IMR-90 (cell line): ENCODE measurements around the gene ACOX3. TPM values are rescaled to one million over a fixed set of nuclear protein-coding genes. Genes with fewer than 3 reads are reported as not detected.

Experiments
- ATAC-seq: fragments of 200-7000 bp; cut with Tn5 transposase; 2 replicates; pipeline ENCODE4 v1.9.1; 2020; ENCODE audit warnings: low read depth, mild to moderate bottlenecking, moderate library complexity
- BruUV-seq: library from RNA; stranded (reverse); fragments of 400-500 nt; replicated peaks from 2 replicates; lab custom pipeline; 2021; lab: Mats Ljungman, UMichigan
- CTCF ChIA-PET: fragments of 300-600 bp; formaldehyde crosslinking; extraction: SDS; loops from one replicate; lab custom pipeline; 2021; ENCODE audit warnings: antibody characterized with exemption; lab: Yijun Ruan, JAX
- POLR2A ChIA-PET: fragments of 300-600 bp; sonication (Branson Sonifier 250); formaldehyde crosslinking; loops from one replicate; lab custom pipeline; 2022; ENCODE audit warnings: antibody characterized with exemption; ENCODE audit not compliant: unreplicated experiment; lab: Charles Lee
- DNase-seq: peaks from one replicate; pipeline ENCODE4 v3.0.0; 2013
- H2AFZ ChIP-seq: replicated peaks from 2 replicates; pipeline ENCODE3; 2013; ENCODE audit warnings: low read length, mild to moderate bottlenecking; ENCODE audit not compliant: poor library complexity
- H2AK5ac ChIP-seq: 2 replicates; pipeline ENCODE4 v1.6.1; 2013; ENCODE audit warnings: low read depth, low read length, inconsistent platforms
- H2AK9ac ChIP-seq: replicated peaks from 2 replicates; pipeline ENCODE3; 2013; ENCODE audit warnings: mild to moderate bottlenecking, low read depth, low read length, moderate library complexity; ENCODE audit not compliant: poor library complexity
- H2BK120ac ChIP-seq: 2 replicates; pipeline ENCODE4 v1.6.1; 2013; ENCODE audit warnings: low read depth, low read length, inconsistent platforms
- H2BK15ac ChIP-seq: 3 replicates; pipeline ENCODE4 v1.6.1; 2013; ENCODE audit warnings: low read depth, low read length, inconsistent platforms
- H2BK20ac ChIP-seq: 2 replicates; pipeline ENCODE4 v1.6.1; 2013; ENCODE audit warnings: low read depth, mild to moderate bottlenecking, inconsistent platforms, low read length, moderate library complexity
- H2BK5ac ChIP-seq: 2 replicates; pipeline ENCODE4 v1.6.1; 2013; ENCODE audit warnings: mild to moderate bottlenecking, low read depth, low read length, inconsistent platforms; ENCODE audit not compliant: poor library complexity, severe bottlenecking
- H3K14ac ChIP-seq: replicated peaks from 2 replicates; pipeline ENCODE4 v1.6.1; 2013; ENCODE audit warnings: low read depth, low read length, inconsistent platforms
- H3K18ac ChIP-seq: 2 replicates; pipeline ENCODE4 v1.6.1; 2013; ENCODE audit warnings: low read depth, low read length, control low read depth
- H3K23ac ChIP-seq: 2 replicates; pipeline ENCODE4 v1.6.1; 2013; ENCODE audit warnings: low read depth, low read length, inconsistent platforms
- H3K27ac ChIP-seq: 2 replicates; pipeline ENCODE4 v1.5.1; 2013; ENCODE audit warnings: mild to moderate bottlenecking, control low read depth, low read length; ENCODE audit not compliant: insufficient read depth
- H3K27me3 ChIP-seq: 2 replicates; pipeline ENCODE4 v1.6.1; 2013; ENCODE audit warnings: low read length; ENCODE audit not compliant: control insufficient read depth, insufficient read depth
- H3K36me3 ChIP-seq: 2 replicates; pipeline ENCODE4 v1.6.1; 2013; ENCODE audit warnings: low read length, mixed read lengths; ENCODE audit not compliant: control insufficient read depth, insufficient read depth
- H3K4ac ChIP-seq: 2 replicates; pipeline ENCODE4 v1.6.1; 2013; ENCODE audit warnings: low read depth, low read length, inconsistent platforms
- H3K4me1 ChIP-seq: 2 replicates; pipeline ENCODE4 v1.6.1; 2013; ENCODE audit warnings: low read length, mixed read lengths; ENCODE audit not compliant: control insufficient read depth, insufficient read depth
- H3K4me2 ChIP-seq: 2 replicates; pipeline ENCODE4 v1.6.1; 2013; ENCODE audit warnings: low read depth, mild to moderate bottlenecking, control low read depth, low read length, moderate library complexity
- H3K4me3 ChIP-seq: 2 replicates; pipeline ENCODE4 v1.5.1; 2013; ENCODE audit warnings: low read depth, mild to moderate bottlenecking, control low read depth, low read length, moderate library complexity; ENCODE audit not compliant: insufficient read depth
- H3K56ac ChIP-seq: 2 replicates; pipeline ENCODE4 v1.6.1; 2013; ENCODE audit warnings: low read length, inconsistent platforms; ENCODE audit not compliant: insufficient read depth; ENCODE audit errors: extremely low read depth
- H3K79me1 ChIP-seq, 2 experiments: 2 replicates each; pipeline ENCODE4 v1.6.1; 2013; ENCODE audit warnings: low read length in 2 of 2, inconsistent platforms in 1 of 2, low read depth in 1 of 2
- H3K9ac ChIP-seq: 2 replicates; pipeline ENCODE4 v1.6.1; 2013; ENCODE audit warnings: low read depth, low read length, control low read depth
- H3K9me1 ChIP-seq: 2 replicates; pipeline ENCODE4 v1.6.1; 2013; ENCODE audit warnings: low read length, inconsistent platforms; ENCODE audit not compliant: insufficient read depth
- H3K9me3 ChIP-seq: 2 replicates; pipeline ENCODE4 v1.6.1; 2013; ENCODE audit warnings: low read length; ENCODE audit not compliant: control insufficient read depth, insufficient read depth
- H4K20me1 ChIP-seq: 2 replicates; pipeline ENCODE4 v1.6.1; 2013; ENCODE audit warnings: low read length, inconsistent platforms; ENCODE audit not compliant: insufficient read depth
- H4K5ac ChIP-seq: 2 replicates; pipeline ENCODE4 v1.6.1; 2013; ENCODE audit warnings: mild to moderate bottlenecking, low read depth, low read length, control low read depth
- H4K8ac ChIP-seq, 2 experiments: 2 replicates each; pipeline ENCODE4 v1.6.1; 2013; ENCODE audit warnings: low read depth in 2 of 2, low read length in 2 of 2, control low read depth in 1 of 2, inconsistent platforms in 1 of 2
- H4K91ac ChIP-seq: 2 replicates; pipeline ENCODE4 v1.6.1; 2013; ENCODE audit warnings: low read depth, low read length, inconsistent platforms; ENCODE audit not compliant: insufficient read depth
- BHLHE40 ChIP-seq: fragments of 150-350 bp; IDR thresholded peaks from 2 replicates; pipeline ENCODE4 v1.6.1; 2016; ENCODE audit warnings: mild to moderate bottlenecking, low read depth, low read length
- CHD1 ChIP-seq: IDR thresholded peaks from 2 replicates; pipeline ENCODE4 v1.6.1; 2012; ENCODE audit warnings: low read depth, low read length, improper control_type of control experiment
- MAFK ChIP-seq: IDR thresholded peaks from 2 replicates; pipeline ENCODE4 v1.6.1; 2012; ENCODE audit warnings: low read depth, low read length, improper control_type of control experiment
- MXI1 ChIP-seq: IDR thresholded peaks from 2 replicates; pipeline ENCODE4 v1.6.1; 2012; ENCODE audit warnings: low read depth, mild to moderate bottlenecking, low read length, moderate library complexity, borderline replicate concordance
- NFE2L2 ChIP-seq: fragments of 150-350 bp; IDR thresholded peaks from 2 replicates; pipeline ENCODE4 v1.6.1; 2016; ENCODE audit warnings: low read depth, mild to moderate bottlenecking, low read length
- RAD21 ChIP-seq: IDR thresholded peaks from 2 replicates; pipeline ENCODE4 v1.6.1; 2012; ENCODE audit warnings: low read length, improper control_type of control experiment
- SMC3 ChIP-seq: fragments of 150-350 bp; IDR thresholded peaks from 2 replicates; pipeline ENCODE4 v1.6.1; 2016; ENCODE audit warnings: low read depth, mild to moderate bottlenecking, antibody characterized with exemption, low read length, moderate library complexity
- whole genome bisulfite sequencing, 2 experiments: methylation state at CpG; one replicate each; pipeline versions ENCODE4 v1.1.5 to v1.1.7; 2013; ENCODE audit warnings: missing lambda C conversion rate in 2 of 2; ENCODE audit not compliant: insufficient read length in 1 of 2; ENCODE audit errors: extremely low coverage in 2 of 2; 5-methylcytosine and 5-hydroxymethylcytosine counted together
- dilution Hi-C: fragments of 300-500 bp; cut with HindIII; formaldehyde crosslinking; loops from one replicate; pipeline ENCODE4 v1.14.3; 2018; ENCODE audit warnings: low sequenced_read_pairs; ENCODE audit not compliant: unreplicated experiment
- in situ Hi-C: fragments of 300-500 bp; cut with MboI; formaldehyde crosslinking; loops from 3 replicates; pipeline ENCODE4 v1.14.3; 2019; ENCODE audit warnings: low sequenced_read_pairs, inconsistent platforms, mixed read lengths
- intact Hi-C: fragments of 100-400 bp; cut with micrococcal nuclease; formaldehyde crosslinking; loops from 2 replicates; pipeline ENCODE4 v1.10.0; 2022
- polyA plus RNA-seq, 3 experiments: library from polyadenylated mRNA; depleted of rRNA; stranded (reverse); fragments of >200 nt; gene quantifications; 2 replicates each; pipeline ENCODE4 v1.2.3, GENCODE V29; 2012; ENCODE audit warnings: low replicate concordance in 1 of 3
- total RNA-seq: library from RNA; depleted of rRNA; stranded (reverse); fragments of >200 nt; gene quantifications from 2 replicates; pipeline ENCODE4 v1.2.3, GENCODE V29; 2012

ACOX3 gene
- total and polyA plus RNA-seq, 2 of the 4 experiments (the other 2 are of a cell fraction): 15.2 to 25.8 TPM

DNA sequence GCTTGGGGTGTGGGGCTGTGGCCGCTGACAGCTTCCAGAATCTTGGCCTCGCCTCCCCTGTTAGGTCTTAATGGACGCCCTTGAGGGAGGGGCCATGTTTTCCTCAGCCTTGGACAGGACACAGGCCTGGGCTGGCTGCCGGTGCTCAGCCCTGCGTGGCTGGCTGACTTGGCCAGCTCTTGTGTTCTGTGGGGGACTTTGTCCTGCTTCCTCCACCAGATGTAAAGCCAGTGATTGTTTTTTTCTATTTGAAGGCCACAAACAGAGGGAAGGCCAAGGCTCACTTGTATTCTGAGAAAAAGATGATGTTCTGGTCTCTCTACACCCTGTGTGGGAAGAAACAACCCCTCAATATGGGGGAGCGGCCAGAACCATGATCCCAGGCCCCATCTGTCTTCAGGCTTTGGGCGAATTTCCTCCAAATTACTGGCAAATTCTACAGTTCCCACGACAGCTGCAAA is 99.7 kb downstream of the ACOX3 start:
- ChIA-PET CTCF (no interaction called here), POLR2A (no interaction called here)
- Histone ChIP-seq H2BK5ac (no peak overlapping the region), H2BK120ac (no peak overlapping the region), H3K4me1 (peaks cover 4% of the 10 kb centered on the region; the same call in 1 of the 2 replicates), H3K36me3 (no peaks in the 10 kb centered on the region), H2BK15ac (no peak overlapping the region), H3K4ac (no peak overlapping the region), H3K27me3 (peaks cover 5% of the 10 kb centered on the region; the same call in 1 of the 2 replicates), H3K23ac (no peak overlapping the region), H3K79me1 (no peaks in the 10 kb centered on the region), H4K20me1 (no peaks in the 10 kb centered on the region), H3K18ac (no peak overlapping the region), H4K91ac (no peak overlapping the region), H3K9me3 (no peaks in the 10 kb centered on the region; the same call in 1 of the 2 replicates), H3K14ac (no peak overlapping the region), H3K4me2 (no peak overlapping the region), H2AK5ac (no peak overlapping the region), H4K8ac (no peak overlapping the region), H3K56ac (no peak overlapping the region), H4K5ac (no peak overlapping the region), H2AK9ac (no peak overlapping the region), H3K4me3 (no peak overlapping the region), H2BK20ac (no peak overlapping the region), H3K27ac (no peak overlapping the region), H3K9me1 (no peaks in the 10 kb centered on the region; the same call in 1 of the 2 replicates), H3K9ac (no peak overlapping the region), H2AFZ (no peak overlapping the region)
- WGBS, 2 experiments: 38% methylated on average over 3 of the region's 8 CpGs; no CpG with 5 or more reads in 1 of the 2 experiments
- DNase-seq: no peak
- intact Hi-C loops: no loop called here
- no TSS peak for BruUV-seq
- in situ Hi-C loops: no loop called here
- TF ChIP-seq RAD21 (no peak), MAFK (no peak), BHLHE40 (no peak), CHD1 (no peak), SMC3 (no peak), NFE2L2 (no peak), MXI1 (no peak)
- ATAC-seq: no peak
- dilution Hi-C loops: no loop called here
